Neural progenitor cell (in vitro differentiated cells): ENCODE measurements around the gene ANKS1B. TPM values are rescaled to one million over a fixed set of nuclear protein-coding genes. Genes with fewer than 3 reads are reported as not detected.

ENCODE experiments used
- DNase-seq: peaks from one replicate; pipeline ENCODE4 v3.0.0-alpha.2; 2016; ENCODE audit warnings: low spot score
- H2AFZ ChIP-seq: fragments of 200-600 bp; sonication (generic); replicated peaks from 2 replicates; pipeline ENCODE4 v1.6.1; 2016; ENCODE audit warnings: antibody characterized with exemption
- H3F3A ChIP-seq: fragments of 200-600 bp; sonication (generic); 2 replicates; pipeline ENCODE4 v1.6.1; 2016; ENCODE audit warnings: antibody characterized with exemption, low read depth
- H3K27ac ChIP-seq: fragments of 200-600 bp; sonication (generic); 2 replicates; pipeline ENCODE4 v1.5.1; 2016; ENCODE audit warnings: mild to moderate bottlenecking
- H3K27me3 ChIP-seq: fragments of 200-600 bp; sonication (generic); 2 replicates; pipeline ENCODE4 v1.6.1; 2016; ENCODE audit warnings: mild to moderate bottlenecking, moderate library complexity
- H3K36me3 ChIP-seq: fragments of 200-600 bp; sonication (generic); 2 replicates; pipeline ENCODE4 v1.5.1; 2016
- H3K4me1 ChIP-seq: fragments of 200-600 bp; sonication (generic); 2 replicates; pipeline ENCODE4 v1.6.1; 2016; ENCODE audit warnings: mixed run types
- H3K4me2 ChIP-seq: fragments of 200-600 bp; sonication (generic); 2 replicates; pipeline ENCODE4 v1.6.1; 2016
- H3K4me3 ChIP-seq: fragments of 200-600 bp; sonication (generic); 2 replicates; pipeline ENCODE4 v1.5.1; 2016
- H3K79me2 ChIP-seq: fragments of 200-600 bp; sonication (generic); 2 replicates; pipeline ENCODE4 v1.6.1; 2016; ENCODE audit warnings: low read depth
- H3K9ac ChIP-seq: fragments of 200-600 bp; sonication (generic); 2 replicates; pipeline ENCODE4 v1.6.1; 2016
- H3K9me3 ChIP-seq: fragments of 200-600 bp; sonication (generic); 2 replicates; pipeline ENCODE4 v1.5.1; 2016; ENCODE audit warnings: low read depth
- H4K20me1 ChIP-seq: fragments of 200-600 bp; sonication (generic); 2 replicates; pipeline ENCODE4 v1.6.1; 2016; ENCODE audit warnings: low read depth
- H3K27ac Mint-ChIP-seq: 3 replicates; pipeline ENCODE4 v1.8.0; 2021; ENCODE audit warnings: mixed read lengths
- H3K27me3 Mint-ChIP-seq: 2 replicates; pipeline ENCODE4 v1.8.0; 2022; ENCODE audit warnings: low read depth, mild to moderate bottlenecking, inconsistent platforms, moderate library complexity, mixed read lengths; ENCODE audit not compliant: insufficient read depth
- H3K36me3 Mint-ChIP-seq: 3 replicates; pipeline ENCODE4 v1.8.0; 2021; ENCODE audit warnings: mixed read lengths
- H3K4me1 Mint-ChIP-seq: 3 replicates; pipeline ENCODE4 v1.8.0; 2021; ENCODE audit warnings: mixed read lengths
- H3K4me3 Mint-ChIP-seq: 3 replicates; pipeline ENCODE4 v1.8.0; 2021; ENCODE audit warnings: mild to moderate bottlenecking, moderate library complexity, mixed read lengths
- H3K9me3 Mint-ChIP-seq: 3 replicates; pipeline ENCODE4 v1.8.0; 2020; ENCODE audit warnings: mixed read lengths
- EZH2 ChIP-seq: fragments of 200-600 bp; sonication (generic); IDR thresholded peaks from 2 replicates; pipeline ENCODE4 v1.6.1; 2017; ENCODE audit warnings: antibody characterized with exemption, mild to moderate bottlenecking, moderate library complexity
- EZH2phosphoT487 ChIP-seq: fragments of 200-600 bp; sonication (generic); IDR thresholded peaks from 2 replicates; pipeline ENCODE4 v1.6.1; 2017; ENCODE audit warnings: antibody characterized with exemption
- total RNA-seq: library from RNA; depleted of rRNA; stranded (reverse); fragments of >200 nt; gene quantifications from 2 replicates; pipeline ENCODE4 v1.2.3, GENCODE V29; 2015; ENCODE audit warnings: low replicate concordance
- TF ChIP-seq, protein P1 (sequence below): fragments of 200-600 bp; sonication (generic); IDR thresholded peaks from 2 replicates; pipeline ENCODE4 v1.5.1; 2017; ENCODE audit warnings: antibody characterized with exemption, mild to moderate bottlenecking

Gene ANKS1B
- total RNA-seq, 1 donor from 2014 or later, result 7.9 TPM

DNA sequence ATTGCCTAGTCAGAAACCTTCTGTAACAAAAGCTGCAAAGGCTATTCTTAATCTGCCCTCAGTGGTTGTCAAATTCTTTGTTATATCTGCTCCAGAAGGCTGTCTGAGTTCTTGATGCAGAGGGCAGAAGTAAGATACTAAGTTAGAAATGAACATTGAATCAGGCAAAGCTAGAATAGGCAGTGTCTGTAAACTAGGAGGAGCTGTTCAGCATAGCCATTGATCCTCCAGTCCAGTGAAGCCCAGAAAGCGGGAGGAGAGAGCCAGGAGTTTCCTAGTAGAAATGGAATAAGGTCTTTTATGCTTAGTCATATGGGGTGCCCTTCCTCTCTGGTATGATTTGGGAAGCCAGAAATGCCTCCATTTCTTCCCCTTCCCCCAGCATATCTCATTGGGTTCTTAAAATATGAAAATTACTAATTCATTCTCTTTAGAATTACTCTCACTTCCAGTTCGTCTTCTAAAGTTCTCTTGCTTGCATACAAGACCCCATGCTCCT is 1263.5 kb downstream of the ANKS1B start:
- peaks cover 2% of the 10 kb centered on the region for H3K27me3 Mint-ChIP-seq
- Histone ChIP-seq H3F3A (peaks cover 4% of the 10 kb centered on the region), H3K4me2 (no peak overlapping the region), H3K79me2 (no peaks in the 10 kb centered on the region), H3K27ac (no peak overlapping the region), H3K4me3 (no peak overlapping the region), H4K20me1 (no peaks in the 10 kb centered on the region), H3K4me1 (no peaks in the 10 kb centered on the region), H3K9ac (no peak overlapping the region), H3K36me3 (peaks cover under 1% of the 10 kb centered on the region), H3K9me3 (no peaks in the 10 kb centered on the region), H2AFZ (no peak overlapping the region), H3K27me3 (no peaks in the 10 kb centered on the region)
- H3K4me3 Mint-ChIP-seq, result no peak overlapping the region
- peaks cover 6% of the 10 kb centered on the region for H3K4me1 Mint-ChIP-seq
- peaks cover 16% of the 10 kb centered on the region for H3K36me3 Mint-ChIP-seq
- H3K9me3 Mint-ChIP-seq, result no peaks in the 10 kb centered on the region
- TF ChIP-seq, protein P1, sequence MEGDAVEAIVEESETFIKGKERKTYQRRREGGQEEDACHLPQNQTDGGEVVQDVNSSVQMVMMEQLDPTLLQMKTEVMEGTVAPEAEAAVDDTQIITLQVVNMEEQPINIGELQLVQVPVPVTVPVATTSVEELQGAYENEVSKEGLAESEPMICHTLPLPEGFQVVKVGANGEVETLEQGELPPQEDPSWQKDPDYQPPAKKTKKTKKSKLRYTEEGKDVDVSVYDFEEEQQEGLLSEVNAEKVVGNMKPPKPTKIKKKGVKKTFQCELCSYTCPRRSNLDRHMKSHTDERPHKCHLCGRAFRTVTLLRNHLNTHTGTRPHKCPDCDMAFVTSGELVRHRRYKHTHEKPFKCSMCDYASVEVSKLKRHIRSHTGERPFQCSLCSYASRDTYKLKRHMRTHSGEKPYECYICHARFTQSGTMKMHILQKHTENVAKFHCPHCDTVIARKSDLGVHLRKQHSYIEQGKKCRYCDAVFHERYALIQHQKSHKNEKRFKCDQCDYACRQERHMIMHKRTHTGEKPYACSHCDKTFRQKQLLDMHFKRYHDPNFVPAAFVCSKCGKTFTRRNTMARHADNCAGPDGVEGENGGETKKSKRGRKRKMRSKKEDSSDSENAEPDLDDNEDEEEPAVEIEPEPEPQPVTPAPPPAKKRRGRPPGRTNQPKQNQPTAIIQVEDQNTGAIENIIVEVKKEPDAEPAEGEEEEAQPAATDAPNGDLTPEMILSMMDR, result no peak
- TF ChIP-seq EZH2phosphoT487 (no peak), EZH2 (no peak)
- H3K27ac Mint-ChIP-seq, result no peak overlapping the region
- DNase-seq, result no peak

DNA sequence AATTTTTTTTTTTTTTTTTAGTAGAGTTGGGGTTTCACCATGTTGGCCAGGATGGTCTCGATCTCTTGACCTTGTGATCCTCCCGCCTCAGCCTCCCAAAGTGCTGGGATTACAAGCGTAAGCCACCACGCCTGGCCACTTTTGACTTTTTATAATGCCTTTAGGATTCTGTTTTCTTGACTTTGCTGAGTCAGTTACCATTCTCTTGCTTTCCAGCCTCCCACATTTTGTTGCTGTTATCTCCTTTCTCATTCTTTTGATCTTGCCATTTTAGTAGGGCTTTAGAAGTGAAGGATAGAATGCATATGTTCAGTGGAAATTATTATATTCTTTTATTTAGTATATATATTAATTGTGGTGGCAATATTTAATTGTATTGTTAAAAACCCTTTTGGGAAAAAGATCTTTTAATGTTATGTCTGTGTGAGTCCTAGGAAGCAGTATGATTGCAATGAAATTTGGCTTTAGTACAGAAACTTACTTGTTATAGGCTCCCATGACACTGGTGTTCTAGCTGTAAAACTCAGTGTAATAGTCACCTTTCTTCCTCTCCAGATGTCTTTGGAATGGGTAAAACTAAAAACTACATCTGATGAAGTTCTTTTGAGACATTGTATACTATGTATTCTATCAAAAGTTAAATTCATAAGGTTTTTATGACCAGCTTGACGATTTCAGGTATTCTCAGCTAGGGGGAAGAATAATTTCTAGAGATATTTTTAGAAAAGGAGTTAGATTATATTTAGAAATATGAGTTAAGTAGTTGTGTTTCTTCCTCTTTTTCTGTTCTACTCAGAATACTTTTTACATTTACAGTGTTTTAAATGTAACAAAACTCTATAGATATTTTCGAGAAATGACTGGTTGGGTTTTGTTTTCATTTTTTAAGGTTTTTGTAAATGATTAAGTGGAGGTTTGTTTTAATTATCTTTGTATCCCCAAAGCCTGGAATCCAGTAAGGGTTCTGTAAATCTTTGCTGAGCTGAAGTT is 1264.9 kb downstream of the ANKS1B start:
- peaks cover 11% of the 10 kb centered on the region for H3K36me3 ChIP-seq
- H3K4me3 Mint-ChIP-seq, result no peak overlapping the region
- H2AFZ ChIP-seq, result no peak overlapping the region

DNA sequence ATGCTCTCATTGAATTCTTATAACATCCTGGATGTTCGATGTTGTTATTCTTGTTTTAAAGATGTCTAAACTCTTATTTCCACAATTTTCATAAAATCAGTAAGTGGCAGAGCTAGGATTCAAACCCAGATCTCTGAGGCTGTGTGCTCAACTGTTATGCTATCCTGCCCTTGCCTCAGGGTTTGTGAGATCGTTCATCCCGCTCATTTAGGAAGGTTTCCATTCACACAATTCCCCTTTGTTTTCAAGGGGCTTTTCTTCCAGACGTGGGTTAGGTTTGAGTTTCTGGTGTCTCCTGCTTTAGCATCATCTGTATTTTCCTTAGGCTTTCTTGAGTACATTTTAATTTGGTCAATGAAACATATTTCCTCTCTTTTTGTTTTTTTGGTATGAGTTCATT is 1270.3 kb downstream of the ANKS1B start:
- Histone ChIP-seq H2AFZ (no peak overlapping the region), H3K9ac (no peak overlapping the region), H3F3A (no peaks in the 10 kb centered on the region), H4K20me1 (no peaks in the 10 kb centered on the region), H3K27me3 (no peaks in the 10 kb centered on the region), H3K9me3 (no peaks in the 10 kb centered on the region), H3K36me3 (peaks cover 11% of the 10 kb centered on the region), H3K4me2 (no peak overlapping the region), H3K4me1 (no peaks in the 10 kb centered on the region), H3K27ac (no peak overlapping the region), H3K4me3 (no peak overlapping the region), H3K79me2 (no peaks in the 10 kb centered on the region)
- Mint-ChIP-seq H3K4me1 (no peaks in the 10 kb centered on the region), H3K9me3 (no peaks in the 10 kb centered on the region), H3K27ac (no peak overlapping the region), H3K27me3 (peaks cover 2% of the 10 kb centered on the region), H3K36me3 (peaks cover 20% of the 10 kb centered on the region), H3K4me3 (no peak overlapping the region)
- TF ChIP-seq EZH2 (no peak), EZH2phosphoT487 (no peak)
- TF ChIP-seq, protein P1, result no peak
- no peak for DNase-seq

More for the DNA sequence above, 1264.9 kb downstream of the ANKS1B start:
- no peak for DNase-seq
- no peaks in the 10 kb centered on the region for H3K9me3 ChIP-seq
- peaks cover 16% of the 10 kb centered on the region for H3K36me3 Mint-ChIP-seq
- H3K4me1 Mint-ChIP-seq, result no peaks in the 10 kb centered on the region
- no peaks in the 10 kb centered on the region for H3K4me1 ChIP-seq
- H3F3A ChIP-seq, result no peaks in the 10 kb centered on the region
- H4K20me1 ChIP-seq, result no peaks in the 10 kb centered on the region
- no peak overlapping the region for H3K4me3 ChIP-seq
- H3K27ac Mint-ChIP-seq, result no peak overlapping the region
- no peak overlapping the region for H3K9ac ChIP-seq
- H3K79me2 ChIP-seq, result no peaks in the 10 kb centered on the region
- H3K27me3 Mint-ChIP-seq, result peaks cover 2% of the 10 kb centered on the region
- H3K4me2 ChIP-seq, result no peak overlapping the region
- H3K27me3 ChIP-seq, result no peaks in the 10 kb centered on the region
- TF ChIP-seq EZH2phosphoT487 (no peak), EZH2 (no peak)
- TF ChIP-seq, protein P1, result no peak
- H3K27ac ChIP-seq, result no peak overlapping the region
- no peaks in the 10 kb centered on the region for H3K9me3 Mint-ChIP-seq
